GM21723 (cell line): ENCODE results near the gene PROM1.

Experiments used
- ATAC-seq: cut with Tn5 transposase; IDR thresholded peaks from one replicate; pipeline ENCODE4 v1.9.1; 2021; ENCODE audit warnings: mild to moderate bottlenecking, moderate library complexity; ENCODE audit not compliant: unreplicated experiment

The PROM1 gene

GRCh38 chr4:15992167-15992485, 91.7 kb downstream of the PROM1 start:
- ATAC-seq: no peak

- ATAC-seq: no peak
These were observed 93.1 kb downstream of the PROM1 start for GRCh38 chr4:15990570-15991285.

GRCh38 chr4:15989424-15989823, 94.4 kb downstream of the PROM1 start:
- no peak for ATAC-seq

GRCh38 chr4:15988222-15988621, 95.6 kb downstream of the PROM1 start:
- no peak for ATAC-seq

GRCh38 chr4:15986907-15987306, 96.9 kb downstream of the PROM1 start:
- ATAC-seq: no peak

GRCh38 chr4:15983610-15984009, 100.2 kb downstream of the PROM1 start:
- no peak for ATAC-seq

GRCh38 chr4:15982842-15983524, 100.8 kb downstream of the PROM1 start:
- no peak for ATAC-seq

- no peak for ATAC-seq
These were observed 107.1 kb downstream of the PROM1 start for GRCh38 chr4:15976456-15977447.

GRCh38 chr4:15971068-15971801, 112.6 kb downstream of the PROM1 start:
- ATAC-seq: no peak

GRCh38 chr4:15968551-15969300, 115.1 kb downstream of the PROM1 start:
- ATAC-seq: no peak

GRCh38 chr4:15965325-15965724, 118.5 kb downstream of the PROM1 start:
- no peak for ATAC-seq

GRCh38 chr4:15964159-15964558, 119.7 kb downstream of the PROM1 start:
- ATAC-seq: no peak

- peak; percentile 95 for ATAC-seq
These were observed 120.2 kb downstream of the PROM1 start for GRCh38 chr4:15963576-15963975.

- ATAC-seq: peak; percentile 64
These were observed 120.8 kb downstream of the PROM1 start, which contains the start of gene FGFBP2 for GRCh38 chr4:15963001-15963451. FGFBP2 (minus strand) TSS chr4:15963175; CDS start chr4:15963129, 46 bp downstream.

- ATAC-seq: no peak
These were observed 121.9 kb downstream of the PROM1 start for GRCh38 chr4:15961781-15962510.

GRCh38 chr4:15958562-15958961, 125.3 kb downstream of the PROM1 start:
- ATAC-seq: no peak

- peak; percentile 96 for ATAC-seq
These were observed 127.5 kb downstream of the PROM1 start for GRCh38 chr4:15956179-15956850.

- ATAC-seq: no peak
These were observed 128.2 kb downstream of the PROM1 start for GRCh38 chr4:15955670-15956069.

GRCh38 chr4:15953625-15954024, 130.2 kb downstream of the PROM1 start:
- ATAC-seq: no peak
